HPDE6-E6E7 (cell line): ENCODE data around the gene ZNF112.

Experiments
- DNase-seq: peaks from one replicate; pipeline ENCODE4 v3.0.0; 2011; ENCODE audit warnings: missing footprints; ENCODE audit errors: extremely low spot score

Gene ZNF112

GRCh38 chr19:44282846-44283245 lies 73.6 kb downstream of the ZNF112 start:
- DNase-seq = peak; percentile 61

DNA sequence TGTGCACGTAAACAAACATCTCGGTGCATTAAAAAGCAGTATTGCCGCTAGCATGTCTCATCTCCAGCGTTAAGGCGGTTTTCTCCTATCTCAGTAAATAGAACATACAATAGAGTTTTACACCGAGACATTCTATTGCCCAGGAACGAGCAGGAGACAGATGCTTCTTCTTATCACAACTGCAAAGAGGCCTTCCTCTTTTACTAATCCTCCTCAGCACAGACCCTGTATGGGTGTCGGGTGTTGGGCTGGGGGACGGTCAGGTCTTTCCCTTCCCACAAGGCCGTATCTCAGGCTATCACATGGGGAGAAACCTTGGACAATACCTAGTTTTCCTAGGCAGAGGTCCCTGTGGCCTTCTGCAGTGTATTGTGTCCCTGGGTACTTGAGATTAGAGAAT lies 75.6 kb downstream of the ZNF112 start:
- no peak for DNase-seq

DNA sequence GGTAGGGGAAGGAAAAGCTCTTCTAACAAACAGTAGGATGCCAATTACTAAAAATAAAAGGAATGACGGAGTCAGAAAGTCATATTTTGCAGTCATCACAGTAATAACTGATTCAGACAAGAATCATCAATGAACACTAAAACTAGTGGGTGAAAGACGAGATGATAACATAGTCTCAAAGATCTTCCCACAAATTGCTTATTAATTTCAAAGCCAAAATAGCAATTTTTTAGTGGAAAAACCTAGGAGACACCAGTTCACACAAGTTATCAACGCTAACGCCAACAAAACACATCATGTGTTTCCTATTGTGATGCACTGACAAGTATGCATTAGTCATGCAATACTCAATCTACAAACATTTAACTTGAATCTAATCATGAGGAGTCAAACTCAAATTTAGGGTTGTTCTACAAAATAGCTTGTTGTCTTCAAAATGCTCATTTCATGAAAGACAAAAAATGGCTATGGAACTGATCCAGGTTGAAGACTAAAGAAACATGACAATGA lies 78.2 kb downstream of the ZNF112 start:
- peak; percentile 25 for DNase-seq

- no peak for DNase-seq
These were observed 79.1 kb downstream of the ZNF112 start for GRCh38 chr19:44277331-44277730.
